GM23338 (cell line): Measurements from ENCODE around the gene EPHX1.

ENCODE experiments used
- CTCF ChIP-seq, 2 experiments: fragments of 200-600 bp in 1 of 2; sonication (generic) in 1 of 2; conservative IDR thresholded peaks; 2 replicates each; pipeline versions ENCODE4 v1.5.1 to v1.6.1; 2016 to 2017; ENCODE audit warnings: antibody characterized with exemption in 2 of 2, low read depth in 2 of 2, mild to moderate bottlenecking in 2 of 2, moderate library complexity in 1 of 2
- EZH2phosphoT487 ChIP-seq: fragments of 200-600 bp; sonication (generic); IDR thresholded peaks from one replicate; pipeline ENCODE4 v1.8.1; 2018; ENCODE audit warnings: antibody characterized with exemption; ENCODE audit not compliant: unreplicated experiment
- JUNB ChIP-seq: IDR thresholded peaks from one replicate; pipeline ENCODE4 v1.6.1; 2016; ENCODE audit warnings: antibody characterized with exemption; ENCODE audit not compliant: unreplicated experiment
- POLR2AphosphoS5 ChIP-seq: IDR thresholded peaks from 2 replicates; pipeline ENCODE4 v1.6.1; 2016; ENCODE audit warnings: antibody characterized with exemption, low read depth
- ZNF331 ChIP-seq: fragments of 250-450 bp; sonication (Bioruptor Pico); IDR thresholded peaks from 2 replicates; pipeline ENCODE4 v1.5.0; 2020; ENCODE audit warnings: low read depth, mild to moderate bottlenecking, moderate library complexity
- TF ChIP-seq, protein P1 (sequence below): IDR thresholded peaks from one replicate; pipeline ENCODE4 v1.6.1; 2018; ENCODE audit warnings: antibody characterized with exemption; ENCODE audit not compliant: unreplicated experiment

DNA sequence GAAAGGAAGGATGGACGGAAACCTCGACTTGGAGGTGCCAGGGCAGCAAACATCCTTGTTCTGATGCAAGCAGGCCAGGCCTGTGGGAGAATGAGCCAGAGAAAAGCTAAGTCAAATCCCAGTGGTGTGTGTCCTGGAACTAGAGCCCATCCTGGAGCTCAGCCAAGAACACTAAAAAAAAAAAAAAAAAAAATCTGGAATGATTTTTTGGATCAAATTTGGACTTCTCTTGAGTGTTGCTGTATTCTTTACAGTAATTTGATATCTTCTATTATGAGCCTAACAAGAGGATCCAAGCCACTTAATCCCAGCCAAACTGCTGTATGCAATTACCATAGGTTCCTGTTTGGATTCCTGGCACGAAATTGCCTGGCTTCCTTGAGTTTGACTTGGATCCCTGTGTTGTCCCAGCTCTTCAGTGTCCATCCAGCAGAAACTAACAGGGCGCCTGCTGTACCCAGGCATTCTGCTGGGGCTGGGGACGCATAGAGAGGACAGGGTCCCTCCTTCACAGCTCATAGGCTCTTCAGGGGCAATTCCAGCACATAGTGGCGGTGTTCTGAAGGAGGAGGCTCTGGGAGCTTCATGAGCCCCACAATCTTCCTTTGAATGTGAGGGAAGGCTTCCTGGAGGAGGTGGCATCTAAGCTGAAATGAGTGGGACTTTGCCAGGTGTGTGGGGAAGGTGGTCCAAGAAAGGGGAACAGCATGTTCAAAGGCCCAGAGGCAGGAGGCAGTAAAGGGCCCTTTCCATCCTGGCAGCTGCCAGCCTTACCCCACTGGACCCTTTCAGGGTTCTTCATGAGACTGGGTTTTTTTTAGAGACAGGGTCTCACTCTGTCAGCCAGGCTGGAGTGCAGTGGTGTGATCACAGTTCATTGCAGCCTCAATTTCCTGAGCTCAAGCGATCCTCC is 24.7 kb downstream of the EPHX1 start:
- TF ChIP-seq EZH2phosphoT487 (no peak), JUNB (no peak), ZNF331 (CRISPR knock-in tag) (no peak), POLR2AphosphoS5 (no peak), CTCF (conservative IDR thresholded peaks at IDR 0.05; ENCODE audit: low read depth in 2 of 2) (no peak)
- TF ChIP-seq, protein P1, sequence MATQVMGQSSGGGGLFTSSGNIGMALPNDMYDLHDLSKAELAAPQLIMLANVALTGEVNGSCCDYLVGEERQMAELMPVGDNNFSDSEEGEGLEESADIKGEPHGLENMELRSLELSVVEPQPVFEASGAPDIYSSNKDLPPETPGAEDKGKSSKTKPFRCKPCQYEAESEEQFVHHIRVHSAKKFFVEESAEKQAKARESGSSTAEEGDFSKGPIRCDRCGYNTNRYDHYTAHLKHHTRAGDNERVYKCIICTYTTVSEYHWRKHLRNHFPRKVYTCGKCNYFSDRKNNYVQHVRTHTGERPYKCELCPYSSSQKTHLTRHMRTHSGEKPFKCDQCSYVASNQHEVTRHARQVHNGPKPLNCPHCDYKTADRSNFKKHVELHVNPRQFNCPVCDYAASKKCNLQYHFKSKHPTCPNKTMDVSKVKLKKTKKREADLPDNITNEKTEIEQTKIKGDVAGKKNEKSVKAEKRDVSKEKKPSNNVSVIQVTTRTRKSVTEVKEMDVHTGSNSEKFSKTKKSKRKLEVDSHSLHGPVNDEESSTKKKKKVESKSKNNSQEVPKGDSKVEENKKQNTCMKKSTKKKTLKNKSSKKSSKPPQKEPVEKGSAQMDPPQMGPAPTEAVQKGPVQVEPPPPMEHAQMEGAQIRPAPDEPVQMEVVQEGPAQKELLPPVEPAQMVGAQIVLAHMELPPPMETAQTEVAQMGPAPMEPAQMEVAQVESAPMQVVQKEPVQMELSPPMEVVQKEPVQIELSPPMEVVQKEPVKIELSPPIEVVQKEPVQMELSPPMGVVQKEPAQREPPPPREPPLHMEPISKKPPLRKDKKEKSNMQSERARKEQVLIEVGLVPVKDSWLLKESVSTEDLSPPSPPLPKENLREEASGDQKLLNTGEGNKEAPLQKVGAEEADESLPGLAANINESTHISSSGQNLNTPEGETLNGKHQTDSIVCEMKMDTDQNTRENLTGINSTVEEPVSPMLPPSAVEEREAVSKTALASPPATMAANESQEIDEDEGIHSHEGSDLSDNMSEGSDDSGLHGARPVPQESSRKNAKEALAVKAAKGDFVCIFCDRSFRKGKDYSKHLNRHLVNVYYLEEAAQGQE: no peak
